HG03457 (cell line): Measurements from ENCODE around the gene MGMT.

Experiments
- ATAC-seq: cut with Tn5 transposase; IDR thresholded peaks from one replicate; pipeline ENCODE4 v1.9.1; 2021; ENCODE audit warnings: moderate number of reproducible peaks; ENCODE audit not compliant: unreplicated experiment

The MGMT gene

DNA sequence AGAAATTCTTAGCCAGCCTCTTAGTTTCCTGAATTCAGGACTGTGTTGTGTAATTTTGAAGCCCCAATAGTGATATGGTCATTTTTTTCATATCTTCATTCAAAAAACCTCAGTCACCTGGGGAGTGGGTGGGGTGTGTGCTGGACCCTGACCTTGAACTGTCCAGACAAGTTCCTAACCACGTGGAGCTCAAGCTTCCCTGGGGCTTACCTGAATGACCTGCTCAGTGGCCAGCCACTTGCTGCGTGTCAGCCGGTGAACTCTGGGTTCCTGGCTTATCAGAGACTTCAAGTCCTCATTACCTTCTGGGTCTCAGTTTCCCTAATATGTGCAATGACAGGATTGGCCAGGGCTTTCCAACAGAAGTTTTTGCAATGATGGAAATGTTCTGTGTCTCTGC, 27.1 kb downstream of the MGMT start:
- ATAC-seq: no peak

- no peak for ATAC-seq
These were observed 27.7 kb downstream of the MGMT start for GRCh38 chr10:129494740-129495139.

DNA sequence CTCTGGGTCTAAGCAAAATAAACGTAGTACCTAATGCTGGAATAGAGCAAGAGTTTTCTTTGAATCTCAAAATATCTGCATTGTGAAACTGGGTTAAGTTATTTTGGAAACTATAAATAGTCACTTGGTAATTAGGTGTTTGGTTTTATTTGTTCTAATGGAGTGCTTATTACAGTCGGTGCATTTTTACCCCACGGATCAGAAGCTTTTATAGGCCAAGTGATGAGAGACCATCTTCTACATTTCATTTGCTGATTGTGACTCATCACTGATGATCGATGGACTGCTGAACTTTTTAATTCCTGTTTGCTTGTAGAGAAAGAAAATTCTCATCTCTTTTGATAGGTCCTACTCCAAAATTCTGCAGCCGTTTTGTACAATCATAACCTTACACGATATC, 28.2 kb downstream of the MGMT start:
- no peak for ATAC-seq

- no peak for ATAC-seq
These were observed 28.7 kb downstream of the MGMT start for GRCh38 chr10:129495698-129496097.

GRCh38 chr10:129497013-129497412, 30.0 kb downstream of the MGMT start:
- no peak for ATAC-seq

GRCh38 chr10:129498680-129499079, 31.6 kb downstream of the MGMT start:
- ATAC-seq: no peak

- no peak for ATAC-seq
These were observed 33.7 kb downstream of the MGMT start for GRCh38 chr10:129500617-129501339.

DNA sequence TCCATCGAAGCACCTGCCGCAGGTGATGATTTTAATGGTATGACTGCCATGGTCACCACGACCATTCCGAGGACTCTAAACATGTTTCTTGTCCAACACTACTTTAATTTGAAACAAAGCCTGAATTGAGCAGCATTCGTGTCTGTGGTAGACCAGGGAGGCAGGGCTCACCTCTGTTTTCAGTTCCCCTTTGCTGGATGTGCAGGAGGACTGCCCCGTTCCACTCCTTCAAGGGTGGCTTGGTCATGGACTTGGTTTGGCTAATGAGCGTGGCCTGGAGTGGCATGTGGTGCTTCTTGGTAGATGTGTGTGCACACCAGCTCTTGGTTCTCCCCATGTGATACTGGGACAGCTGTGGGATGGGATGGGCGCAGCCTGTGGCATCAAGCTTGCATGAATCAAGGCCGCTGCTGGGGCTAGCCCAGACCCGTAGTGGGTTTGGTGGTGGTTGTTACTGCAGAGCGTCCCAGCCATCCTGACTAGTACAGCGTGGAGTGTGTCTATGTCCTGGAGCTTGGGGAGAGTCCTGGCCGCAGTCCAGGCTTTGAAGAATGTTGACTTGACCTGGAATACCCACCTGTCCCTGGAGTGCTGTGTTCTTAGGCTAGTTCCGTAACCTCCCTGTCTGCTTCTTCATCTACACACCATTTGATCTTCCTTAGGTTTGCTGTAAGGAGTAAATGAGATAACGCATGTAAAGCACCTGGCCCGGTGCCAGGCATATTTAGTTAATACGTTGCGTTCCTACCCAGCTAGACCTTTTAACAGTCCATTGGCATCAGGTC, 34.8 kb downstream of the MGMT start:
- ATAC-seq: peak; percentile 86

GRCh38 chr10:129502448-129502847, 35.4 kb downstream of the MGMT start:
- ATAC-seq: no peak

DNA sequence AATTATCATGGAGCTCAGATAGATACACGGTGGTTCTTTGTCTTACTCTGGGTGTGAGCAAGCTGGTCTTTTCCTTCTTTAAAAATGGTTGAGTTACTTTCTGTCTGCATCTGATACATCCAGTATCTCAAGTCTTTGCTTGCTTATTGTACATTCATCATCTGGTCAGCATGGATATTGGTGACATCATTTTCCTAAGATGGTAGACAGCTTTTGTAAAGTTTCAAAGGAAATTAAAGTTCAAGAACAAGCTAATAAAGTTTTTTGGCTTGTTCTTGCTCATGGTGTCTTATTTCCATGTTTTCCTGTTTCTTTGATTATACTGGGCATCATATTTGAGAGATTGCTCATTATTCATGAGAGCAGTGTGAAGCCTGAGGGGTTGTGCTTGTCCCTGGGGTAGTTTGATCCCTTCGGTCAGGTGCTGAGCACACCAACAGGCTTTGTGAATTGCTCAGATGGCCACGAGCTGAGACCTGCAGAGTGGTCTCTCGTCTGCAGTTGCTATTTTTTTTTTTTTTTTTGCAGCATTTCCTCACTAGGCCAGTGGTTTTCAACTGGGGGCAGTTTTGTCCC, 38.5 kb downstream of the MGMT start:
- ATAC-seq: no peak

- no peak for ATAC-seq
These were observed 39.2 kb downstream of the MGMT start for GRCh38 chr10:129506101-129506797.

DNA sequence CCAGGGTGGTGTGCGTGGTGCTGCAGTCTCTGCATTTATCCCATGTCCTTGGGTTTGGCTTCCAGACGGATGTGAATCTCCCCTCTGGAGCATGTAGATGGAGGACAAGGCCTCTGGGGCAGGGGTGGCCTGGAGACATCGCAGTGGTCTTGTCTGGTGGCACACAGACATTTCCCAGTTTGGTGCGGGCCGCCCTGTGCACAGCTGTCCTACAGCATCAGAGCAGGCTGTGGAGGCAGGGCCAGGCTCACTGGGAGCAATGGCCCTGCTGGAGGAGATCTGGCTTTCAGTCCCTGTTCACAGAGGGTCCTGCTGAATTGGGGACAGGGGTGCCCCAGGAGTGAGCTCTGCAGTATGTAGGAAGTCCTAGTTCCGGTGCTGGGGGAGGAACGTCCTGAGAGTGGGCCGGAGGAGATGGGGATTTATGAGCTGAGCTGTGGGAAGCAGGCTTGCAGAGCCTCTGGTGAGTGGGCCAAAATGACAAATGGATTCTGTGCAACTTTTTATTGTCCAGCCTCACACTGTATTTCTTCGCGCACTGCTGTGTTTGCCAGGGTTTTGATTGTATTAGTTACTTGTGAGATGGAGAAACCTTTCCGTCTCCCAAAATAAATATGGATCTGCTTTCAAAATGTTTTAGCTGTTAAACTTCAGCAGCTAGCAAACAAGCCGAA, 40.3 kb downstream of the MGMT start:
- ATAC-seq: no peak

DNA sequence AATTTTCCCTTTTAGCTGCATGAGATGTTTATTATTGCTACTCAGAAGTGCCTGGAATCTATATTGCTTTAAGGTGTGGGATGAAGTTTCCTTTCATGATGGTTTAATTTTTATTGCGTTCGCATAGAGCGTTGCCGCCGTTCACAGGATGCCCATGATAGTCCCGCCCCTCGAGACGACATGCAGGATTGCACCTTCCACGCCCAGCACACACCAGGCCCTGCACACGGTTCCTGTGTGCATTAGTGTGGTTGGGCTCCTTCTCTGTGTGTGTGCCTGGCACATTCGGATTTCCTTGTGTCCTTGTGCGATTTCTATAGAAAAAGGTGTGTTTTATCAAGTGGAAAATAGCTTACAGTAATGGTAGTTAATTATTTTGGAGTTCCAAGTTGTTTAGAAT, 42.1 kb downstream of the MGMT start:
- no peak for ATAC-seq

- no peak for ATAC-seq
These were observed 42.8 kb downstream of the MGMT start for GRCh38 chr10:129509835-129510234.

DNA sequence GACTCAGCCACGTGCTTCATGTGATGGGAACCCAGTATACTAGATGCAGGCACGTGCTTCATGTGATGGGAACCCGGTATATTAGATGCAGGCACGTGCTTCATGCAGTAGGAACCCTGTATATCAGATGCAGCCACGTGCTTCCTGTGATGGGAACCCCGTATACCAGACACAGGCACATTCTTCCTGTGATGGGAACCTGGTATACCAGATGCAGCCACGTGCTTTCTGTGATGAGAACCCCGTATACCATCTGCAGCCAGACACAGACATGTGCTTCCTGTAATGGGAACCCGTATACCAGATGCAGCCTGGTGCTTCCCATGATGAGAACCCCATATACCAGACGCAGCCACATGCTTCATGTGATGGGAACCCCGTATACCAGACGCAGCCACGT, 44.0 kb downstream of the MGMT start:
- no peak for ATAC-seq

- ATAC-seq: no peak
These were observed 44.7 kb downstream of the MGMT start for GRCh38 chr10:129511758-129512157.

DNA sequence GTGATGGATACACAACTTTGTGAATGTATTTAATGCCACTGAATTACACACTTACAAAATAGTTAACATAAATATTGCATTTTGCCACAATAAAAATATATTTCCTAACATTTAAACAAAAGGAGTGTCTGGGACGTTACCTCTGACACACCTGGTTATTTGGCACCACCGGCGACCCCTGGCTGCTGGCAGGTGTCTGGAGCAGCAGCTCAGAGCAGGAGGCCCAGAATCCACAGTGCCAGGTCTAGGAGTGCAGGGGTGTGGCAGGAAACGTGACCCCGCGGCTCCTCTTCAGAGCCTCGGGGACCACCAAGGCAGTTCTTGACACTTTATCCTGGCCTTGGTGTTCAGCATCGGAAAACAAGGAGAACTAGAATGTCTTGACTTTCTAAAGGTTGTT, 46.3 kb downstream of the MGMT start:
- ATAC-seq: no peak

GRCh38 chr10:129514568-129515451, 47.8 kb downstream of the MGMT start:
- no peak for ATAC-seq

- ATAC-seq: no peak
These were observed 50.0 kb downstream of the MGMT start for GRCh38 chr10:129516846-129517679.
